Measurements from ENCODE around the gene ZFC3H1.

DNA sequence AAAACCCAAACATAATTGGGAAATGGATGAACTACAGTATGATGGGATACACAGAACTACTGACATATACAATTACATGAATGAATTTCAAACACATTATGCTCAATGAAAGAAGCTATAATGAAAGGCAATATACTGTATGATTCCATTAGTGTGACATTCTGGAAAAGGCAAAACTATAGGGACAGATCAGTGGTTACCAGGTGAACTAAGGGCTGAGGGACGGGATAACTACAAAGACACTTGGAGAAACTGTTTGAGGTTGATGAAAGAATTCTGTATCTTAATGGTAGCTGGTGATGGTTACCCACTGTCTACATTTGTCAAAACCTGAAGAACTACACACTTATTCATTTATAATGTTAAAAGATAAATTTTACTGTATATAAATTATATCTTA lies 7.7 kb downstream of the ZFC3H1 start:
- no peak for TF ChIP-seq EZH2 (IDR thresholded peaks at IDR 0.05)
- no peak for TF ChIP-seq POLR2AphosphoS5 (IDR thresholded peaks at IDR 0.05; ENCODE audit: borderline replicate concordance, low read depth, low read length)
